HG03354 (cell line): ENCODE measurements around the gene FGR.

Experiments used
- ATAC-seq: cut with Tn5 transposase; IDR thresholded peaks from one replicate; pipeline ENCODE4 v1.9.1; 2021; ENCODE audit warnings: mild to moderate bottlenecking; ENCODE audit not compliant: unreplicated experiment, poor library complexity, severe bottlenecking

FGR gene

DNA sequence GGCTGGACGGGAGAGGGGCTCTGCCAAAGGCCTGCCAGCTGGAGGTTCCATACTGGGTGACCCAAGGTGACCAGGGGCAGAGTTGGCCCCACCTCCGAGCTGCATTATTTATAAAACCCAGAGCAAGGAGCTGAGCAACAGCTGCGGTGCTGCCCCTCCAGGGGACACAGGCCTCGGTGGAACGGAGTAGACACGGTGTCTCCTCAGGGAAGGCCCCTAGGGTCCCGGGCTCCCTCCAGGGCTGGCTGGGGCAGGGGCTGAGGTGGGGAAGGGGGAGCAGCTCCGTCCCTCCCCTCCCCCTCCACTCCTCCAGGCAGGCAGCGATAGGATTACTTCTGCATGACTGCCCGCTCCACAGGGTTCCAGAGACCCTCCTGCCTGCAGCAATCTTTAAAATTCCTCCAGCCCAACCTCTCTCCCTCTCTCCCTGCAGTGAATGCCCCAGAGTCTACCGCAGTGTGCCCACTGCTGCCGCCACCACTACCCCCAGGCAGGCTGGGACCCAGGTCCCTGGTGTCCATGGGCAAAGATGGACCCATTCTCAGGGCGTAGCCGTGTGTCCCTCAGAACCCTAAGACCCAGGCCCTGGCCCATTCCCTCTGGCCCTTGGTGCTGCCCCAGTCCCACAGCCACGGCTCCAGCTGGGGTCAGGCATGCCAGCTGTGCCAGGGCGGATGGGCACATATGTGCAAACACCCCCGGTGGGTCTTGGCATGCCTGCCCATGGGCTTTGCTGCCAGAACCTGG, 41.9 kb downstream of the FGR start:
- ATAC-seq = no peak

DNA sequence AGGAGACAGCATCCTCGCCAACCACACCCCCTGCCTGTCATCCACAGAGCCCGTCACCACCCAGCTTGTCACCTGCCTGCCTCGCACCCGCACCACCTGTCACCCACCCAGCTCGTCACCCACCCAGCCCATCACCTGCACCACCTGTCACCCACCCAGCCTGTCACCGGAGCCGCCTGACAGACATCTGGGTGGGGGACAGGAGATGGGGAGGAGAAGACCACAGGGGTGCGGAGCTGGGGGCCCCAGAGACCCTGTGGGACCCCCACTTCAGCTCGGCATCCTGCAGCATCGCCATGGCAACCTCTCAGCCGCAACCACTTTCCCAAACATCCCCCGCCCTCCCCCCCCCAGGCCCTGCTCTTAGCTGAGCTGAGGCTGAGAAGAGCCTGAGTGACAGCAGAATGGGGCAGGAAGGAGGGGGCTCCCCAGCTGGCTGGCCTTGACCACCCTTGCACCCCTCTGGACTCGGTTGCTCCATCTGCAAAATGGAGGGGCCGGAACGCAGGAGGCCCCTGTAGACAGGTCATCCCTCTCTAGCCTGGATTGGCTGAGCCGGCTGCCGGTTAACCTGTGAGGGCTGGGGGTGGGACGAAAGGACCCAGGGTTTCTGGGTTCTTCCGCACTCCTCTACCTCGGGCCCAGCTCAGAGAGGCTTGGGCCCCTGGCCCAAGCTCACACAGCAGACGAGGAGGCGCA, 42.6 kb downstream of the FGR start:
- ATAC-seq = no peak

DNA sequence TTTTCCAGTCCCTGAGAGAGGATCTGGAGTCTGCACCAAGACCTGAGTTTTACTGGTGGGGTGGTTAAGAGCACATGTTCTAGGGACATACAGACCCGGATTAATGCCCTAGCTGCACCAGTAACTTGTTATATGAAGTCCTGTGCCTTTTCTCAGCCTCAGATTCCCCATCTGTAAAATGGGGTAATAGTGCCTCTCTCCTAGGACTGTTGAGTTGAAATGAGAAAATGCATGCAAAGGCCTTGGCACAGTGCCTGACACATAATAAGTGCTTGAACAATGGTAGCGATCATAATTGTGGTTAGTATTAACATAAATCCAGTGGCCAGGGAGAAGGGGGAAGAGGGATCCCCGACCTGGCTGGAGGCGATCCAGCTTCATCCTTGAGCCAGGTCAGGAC, 43.4 kb downstream of the FGR start:
- ATAC-seq = no peak

- no peak for ATAC-seq
Observed at GRCh38 chr1:27590917-27591508, 44.0 kb downstream of the FGR start.

GRCh38 chr1:27589841-27590426, 45.1 kb downstream of the FGR start:
- ATAC-seq = no peak

DNA sequence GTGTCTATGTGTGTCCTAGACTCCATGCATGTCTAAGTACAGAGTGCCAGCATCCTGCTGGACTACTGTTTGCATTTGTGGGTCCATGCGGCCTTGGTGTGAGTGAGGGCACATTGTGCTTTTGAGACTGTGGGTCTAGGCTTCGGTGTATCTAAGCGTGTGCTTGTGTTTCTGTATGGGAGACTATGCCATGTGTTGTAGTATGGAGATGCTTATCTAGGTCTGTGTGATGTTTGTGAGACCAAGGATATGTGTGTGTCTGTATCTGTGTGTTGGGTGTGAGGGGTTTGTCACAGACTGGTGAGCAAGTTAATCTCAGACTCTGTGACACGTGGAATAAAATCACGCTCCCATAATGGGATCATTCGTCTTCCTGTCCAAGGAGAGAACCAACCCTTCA, 45.5 kb downstream of the FGR start:
- no peak for ATAC-seq

DNA sequence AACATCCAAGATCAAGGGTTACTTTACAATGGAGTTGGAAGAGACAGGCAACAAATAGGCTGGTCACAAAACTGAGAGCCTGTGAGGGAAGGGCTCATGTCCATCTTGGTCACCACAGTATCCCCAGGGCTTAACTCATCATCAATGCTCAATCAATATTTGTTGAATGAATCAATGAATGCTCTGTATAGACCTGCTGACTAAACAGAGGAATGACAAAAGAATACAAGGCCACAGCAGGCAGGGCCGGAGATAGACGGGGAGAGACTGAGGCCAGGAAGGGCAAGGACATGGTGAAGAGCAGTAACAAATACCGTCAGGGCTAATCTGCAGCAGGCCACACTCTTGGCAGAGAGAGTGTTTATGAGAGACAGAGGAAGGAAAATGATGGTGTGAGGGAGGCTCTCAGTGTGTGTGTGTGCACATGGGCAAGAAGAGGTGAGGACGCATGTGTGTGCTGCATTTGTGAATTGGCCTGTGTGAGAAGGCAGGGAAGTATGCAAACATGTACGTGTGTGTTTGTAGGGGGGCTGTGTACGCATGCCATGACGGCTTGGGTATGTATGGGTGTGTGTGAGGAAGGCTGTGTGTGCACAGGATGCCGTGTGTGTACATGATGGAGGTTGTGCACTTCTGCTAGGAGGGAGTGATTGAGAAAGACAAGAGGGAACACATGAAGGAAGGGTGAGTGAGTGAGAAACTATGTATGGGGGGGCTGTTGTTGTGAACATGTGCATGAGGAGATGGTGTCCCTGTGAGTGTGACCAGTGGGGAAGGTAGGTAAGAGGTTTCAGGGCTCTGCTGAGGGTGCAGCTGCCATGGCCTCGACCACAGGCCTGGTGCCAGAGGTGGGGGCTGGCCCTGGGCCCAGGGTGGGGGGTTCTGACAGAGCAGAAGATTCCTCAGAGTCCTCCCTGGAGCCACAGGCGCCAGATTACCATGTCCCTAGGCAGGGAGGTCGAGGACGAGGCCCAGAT, 46.4 kb downstream of the FGR start:
- ATAC-seq = no peak

- no peak for ATAC-seq
Observed at GRCh38 chr1:27585684-27586083, 49.3 kb downstream of the FGR start.

DNA sequence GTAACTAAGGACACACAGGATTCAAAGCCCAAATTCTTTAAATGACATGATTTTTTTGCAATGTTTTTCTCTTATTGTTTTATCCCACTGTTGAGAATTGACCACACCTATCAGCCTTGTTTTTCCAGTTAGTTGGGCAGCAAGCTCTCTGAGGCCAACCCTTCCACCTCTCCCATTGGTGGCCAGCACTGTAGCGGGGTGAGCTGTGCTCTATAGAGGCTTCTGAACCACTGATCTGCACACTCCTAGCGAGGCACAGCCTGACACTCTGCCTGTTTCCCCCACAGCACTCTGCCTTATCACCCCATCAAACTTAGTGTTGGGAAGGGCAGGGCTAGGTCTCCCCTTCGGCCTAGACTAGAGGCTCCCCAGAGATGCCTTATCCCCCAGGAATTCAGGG, 50.5 kb downstream of the FGR start:
- ATAC-seq = no peak

DNA sequence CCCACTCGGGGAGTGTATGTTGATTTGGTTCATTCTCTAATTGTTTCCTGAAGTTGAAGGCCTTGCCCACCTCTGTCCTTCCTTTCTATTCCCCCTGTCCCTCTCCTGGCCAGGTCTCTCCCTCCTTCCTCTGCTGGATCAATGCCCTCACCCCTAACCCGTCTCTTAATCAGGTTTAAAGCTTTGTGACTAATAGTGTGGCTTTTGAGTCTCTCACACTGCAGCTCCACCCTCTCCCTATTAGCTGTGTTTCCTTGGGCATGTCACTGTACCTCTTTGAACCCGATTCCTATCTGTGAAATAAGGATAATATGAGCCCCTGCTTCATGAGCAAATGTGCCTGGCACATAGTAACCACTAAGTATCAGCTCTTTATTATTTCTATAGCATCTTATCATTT, 51.5 kb downstream of the FGR start:
- ATAC-seq = no peak

- ATAC-seq = no peak
Observed at GRCh38 chr1:27581823-27582243, 53.2 kb downstream of the FGR start.

DNA sequence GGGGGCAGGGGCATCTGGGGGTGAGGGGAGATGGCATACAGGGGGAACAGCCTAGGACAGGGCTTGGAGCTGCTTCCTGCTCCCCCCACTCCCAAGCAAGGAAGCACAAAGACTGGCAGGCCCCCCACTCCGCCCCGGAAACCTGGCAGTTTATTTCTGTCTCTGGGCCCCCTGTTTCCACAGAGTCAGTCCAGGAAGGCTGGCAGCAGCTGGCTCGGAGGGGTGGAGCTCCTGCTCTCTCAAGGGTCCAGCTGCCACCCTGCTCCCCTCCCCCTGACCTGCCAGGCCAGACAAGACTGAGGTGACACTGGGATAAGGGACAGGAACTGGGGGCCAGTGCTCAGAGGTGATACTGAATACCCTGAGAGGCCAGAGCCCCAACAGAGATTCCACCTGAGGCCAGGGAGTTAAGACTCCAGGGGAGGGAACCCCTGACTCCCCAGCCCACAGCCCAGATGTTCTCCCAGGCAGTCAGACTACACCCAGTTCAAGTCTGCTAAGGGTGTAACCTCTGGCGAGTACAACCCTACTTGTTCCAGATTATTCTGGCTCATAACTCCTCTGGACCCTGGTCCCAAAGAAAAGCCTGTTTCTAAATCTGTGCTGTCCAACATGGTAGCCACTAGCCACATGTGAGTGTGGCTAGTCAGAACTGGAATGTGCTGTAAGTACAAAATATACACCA, 57.3 kb downstream of the FGR start:
- no peak for ATAC-seq

- no peak for ATAC-seq
Observed at GRCh38 chr1:27576806-27577227, 58.2 kb downstream of the FGR start.

- no peak for ATAC-seq
Observed at GRCh38 chr1:27575840-27576331, 59.1 kb downstream of the FGR start.

- ATAC-seq = no peak
Observed at GRCh38 chr1:27574871-27575831, 59.8 kb downstream of the FGR start.

GRCh38 chr1:27574001-27574781, 60.8 kb downstream of the FGR start:
- ATAC-seq = no peak
